Right cardiac atrium (tissue), 5 donors: ENCODE measurements around the gene MORN1. TPM values are rescaled to one million over a fixed set of nuclear protein-coding genes. Genes with fewer than 3 reads are reported as not detected.

ENCODE experiments used
- ATAC-seq, 2 donors: fragments of 200-7000 bp; cut with Tn5 transposase; one replicate each; pipeline versions ENCODE4 v1.8.0 to v1.9.1; 2020; ENCODE audit warnings: moderate library complexity in 2 of 2, mild to moderate bottlenecking in 1 of 2
- DNase-seq, 3 donors: peaks; one replicate each; pipeline ENCODE4 v3.0.0-alpha.2; 2020
- H3K27ac ChIP-seq: one replicate; pipeline ENCODE4 v1.5.1; 2013; ENCODE audit warnings: mild to moderate bottlenecking, low read length, control low read depth, moderate library complexity
- H3K27me3 ChIP-seq: one replicate; pipeline ENCODE4 v1.6.1; 2013; ENCODE audit not compliant: control insufficient read depth, insufficient read depth
- H3K4me1 ChIP-seq: one replicate; pipeline ENCODE4 v1.6.1; 2013; ENCODE audit warnings: low read length; ENCODE audit not compliant: control insufficient read depth, insufficient read depth
- H3K4me3 ChIP-seq: one replicate; pipeline ENCODE4 v1.5.1; 2013; ENCODE audit warnings: low read length, control low read depth
- H3K9me3 ChIP-seq: one replicate; pipeline ENCODE4 v1.6.1; 2013; ENCODE audit warnings: low read length; ENCODE audit not compliant: control insufficient read depth
- WGBS: extraction: QIAGEN DNeasy Blood & Tissue Kit; methylation state at CpG from one replicate; pipeline ENCODE4 v1.1.7; 2013; 5-methylcytosine and 5-hydroxymethylcytosine counted together
- intact Hi-C, 4 donors: fragments of 100-400 bp; cut with DNase I; formaldehyde crosslinking; loops; one replicate each; pipeline versions ENCODE4 v1.11.0 to v1.14.0; 2022 to 2023
- polyA plus RNA-seq: library from polyadenylated mRNA; stranded (reverse); fragments of 200-250 nt; gene quantifications from one replicate; pipeline ENCODE4 v1.2.3, GENCODE V29; 2013
- total RNA-seq, 4 donors: library from RNA; stranded (reverse); fragmentation: NEBNext Ultra II Directional; extraction: Animal tissue kit (Norgen Biotek cat#: 25700); gene quantifications; one replicate each; pipeline ENCODE4 v1.2.1, GENCODE V29; 2021
- donor health status: healthy with polysubstance abuse.
- donor health status: DM: no; HTN: yes; CAD: no.
- donor health status: DM: no; HTN: no; CAD: no.
- donor health status: DM: no; HTN: yes; CAD: no; lungs with severe emphysema.
- donor health status: DM: yes; HTN: yes; CAD: no.

Gene MORN1
- total and polyA plus RNA-seq, 5 donors = 3.2 to 5.1 (median 4.1) TPM

DNA sequence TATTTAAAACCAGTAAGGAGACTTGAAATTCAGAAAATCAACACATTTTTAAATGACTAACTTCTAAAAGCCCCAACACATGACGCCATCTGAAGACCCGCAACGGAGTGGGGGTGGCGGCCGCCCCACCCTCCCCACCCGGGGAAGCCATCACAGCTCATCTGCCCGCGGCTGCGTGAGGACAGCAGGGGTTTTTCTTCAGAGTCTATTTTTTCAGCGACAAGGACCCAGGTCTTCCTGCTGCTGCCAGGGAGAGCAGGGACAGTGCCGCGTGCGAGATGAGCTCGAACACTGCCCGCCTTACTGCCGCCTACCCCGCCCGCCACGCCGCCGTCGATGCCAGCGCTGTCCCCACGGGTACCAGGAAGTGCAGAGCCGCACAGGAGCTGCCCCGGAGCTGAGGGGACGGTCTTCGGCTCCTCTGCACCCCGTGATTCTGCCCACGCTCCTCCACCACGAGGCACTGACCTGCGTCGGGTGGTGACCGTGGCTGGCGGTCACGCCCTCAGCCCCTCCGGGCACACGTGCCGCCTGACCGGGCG lies 84.2 kb downstream of the MORN1 start:
- H3K27ac ChIP-seq = no peak overlapping the region
- 94% methylated on average over 41 of the region's 41 CpGs for WGBS
- intact Hi-C loops = no loop called here
- DNase-seq (no peak), ATAC-seq (no peak)
- peaks cover 5% of the 10 kb centered on the region for H3K4me1 ChIP-seq
- no peaks in the 10 kb centered on the region for H3K27me3 ChIP-seq
- no peak overlapping the region for H3K4me3 ChIP-seq
- H3K9me3 ChIP-seq = no peaks in the 10 kb centered on the region

DNA sequence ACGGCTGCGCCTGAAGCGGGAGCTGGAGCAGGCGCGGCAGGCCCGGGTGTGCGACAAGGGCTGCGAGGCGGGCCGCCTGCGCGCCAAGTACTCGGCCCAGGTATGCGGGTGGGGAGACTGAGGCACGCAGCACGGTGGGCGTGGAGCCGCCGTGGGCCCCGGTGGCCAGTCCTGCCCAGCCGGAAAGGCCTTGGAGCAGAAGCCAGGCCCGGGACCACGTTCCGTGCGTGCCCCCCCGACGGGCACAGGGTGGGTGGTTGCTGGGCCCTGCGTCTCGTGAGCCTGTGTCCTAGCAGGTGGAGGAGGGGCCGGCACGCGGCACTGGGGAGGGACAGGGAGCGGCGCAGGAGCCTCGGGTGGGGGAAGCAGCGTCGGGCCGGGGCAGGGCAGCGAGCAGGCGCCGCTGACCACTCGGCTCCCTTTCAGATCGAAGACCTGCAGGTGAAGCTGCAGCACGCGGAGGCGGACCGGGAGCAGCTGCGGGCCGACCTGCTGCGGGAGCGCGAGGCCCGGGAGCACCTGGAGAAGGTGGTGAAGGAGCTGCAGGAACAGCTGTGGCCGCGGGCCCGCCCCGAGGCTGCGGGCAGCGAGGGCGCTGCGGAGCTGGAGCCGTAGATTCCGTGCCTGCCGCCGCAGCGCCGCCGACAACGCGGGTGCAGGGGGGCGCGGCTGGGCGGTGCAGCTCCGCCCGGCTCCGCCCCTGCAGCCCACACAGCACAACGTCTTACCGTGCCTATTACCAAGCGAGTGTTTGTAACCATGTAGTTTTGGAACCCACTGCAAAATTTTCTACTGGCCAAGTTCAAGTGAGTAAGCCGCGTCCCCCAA lies 85.0 kb downstream of the MORN1 start:
- intact Hi-C loops = no loop called here
- peaks cover 6% of the 10 kb centered on the region for H3K4me1 ChIP-seq
- no peaks in the 10 kb centered on the region for H3K9me3 ChIP-seq
- DNase-seq = peak in 2 of 3 donors; percentile 55 to 69
- H3K27ac ChIP-seq = no peak overlapping the region
- 85% methylated on average over 81 of the region's 81 CpGs for WGBS
- no peak overlapping the region for H3K4me3 ChIP-seq
- H3K27me3 ChIP-seq = no peaks in the 10 kb centered on the region
- ATAC-seq = no peak

DNA sequence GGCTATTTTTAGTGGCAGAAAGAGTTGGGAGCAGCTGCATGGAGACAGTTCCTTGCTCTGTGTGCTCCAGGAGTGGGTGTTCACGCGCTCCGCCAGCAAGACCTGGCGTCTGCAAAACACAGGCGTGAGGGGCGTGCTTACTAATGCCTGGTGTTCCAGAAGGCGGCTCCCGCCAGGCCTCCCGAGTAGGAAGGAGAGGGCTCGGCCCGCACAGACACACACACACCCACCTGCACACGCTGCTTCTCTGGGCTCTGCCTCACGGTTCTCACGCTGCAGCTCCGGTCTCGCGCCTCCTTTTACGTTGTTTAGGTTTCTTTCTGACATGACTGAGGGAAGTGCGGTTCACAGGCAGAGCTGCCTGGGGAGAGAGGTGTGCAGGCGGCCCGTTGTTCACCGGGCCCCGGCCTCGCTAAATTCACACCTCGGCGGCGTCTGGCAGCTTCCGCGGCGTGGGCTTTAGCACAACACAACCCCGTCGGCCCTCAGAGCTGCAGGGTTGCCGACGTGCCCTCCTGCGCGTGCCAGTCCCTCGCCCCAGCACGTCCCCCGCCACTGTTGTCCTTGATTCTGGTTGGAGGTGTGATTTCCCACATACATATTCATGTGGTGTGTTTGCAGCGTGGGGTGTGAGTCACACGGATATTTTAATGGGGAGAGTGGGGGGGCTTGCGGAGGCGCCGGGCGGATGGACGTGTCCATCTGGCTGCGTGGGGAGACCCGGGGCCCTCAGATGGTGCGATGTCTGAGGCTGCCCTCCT lies 86.3 kb downstream of the MORN1 start:
- peak in 2 of 3 donors; percentile 72 to 80 for DNase-seq
- peak in 1 of 2 donors; percentile 22 for ATAC-seq
- Histone ChIP-seq H3K9me3 (no peaks in the 10 kb centered on the region), H3K27ac (peak overlapping the region; percentile 8), H3K27me3 (no peaks in the 10 kb centered on the region), H3K4me1 (peaks cover 15% of the 10 kb centered on the region), H3K4me3 (no peak overlapping the region)
- WGBS = 62% methylated on average over 49 of the region's 49 CpGs
- intact Hi-C loops = loop anchor here in 2 of 4 donors (5.0 kb wide), 1 partner anchor 73 kb away; no protein-coding TSS in a partner anchor

- ATAC-seq = no peak
- H3K27me3 ChIP-seq = no peaks in the 10 kb centered on the region
- intact Hi-C loops = loop anchor here in 2 of 4 donors (5.0 kb wide), 1 partner anchor 72 kb away; no protein-coding TSS in a partner anchor
- peak in 2 of 3 donors; percentile 51 to 58 for DNase-seq
- no peaks in the 10 kb centered on the region for H3K9me3 ChIP-seq
- no peak overlapping the region for H3K27ac ChIP-seq
- WGBS = 93% methylated on average over 22 of the region's 22 CpGs
- no peak overlapping the region for H3K4me3 ChIP-seq
- peaks cover 23% of the 10 kb centered on the region for H3K4me1 ChIP-seq
Measured at GRCh38 chr1:2304282-2304681, 87.1 kb downstream of the MORN1 start.

DNA sequence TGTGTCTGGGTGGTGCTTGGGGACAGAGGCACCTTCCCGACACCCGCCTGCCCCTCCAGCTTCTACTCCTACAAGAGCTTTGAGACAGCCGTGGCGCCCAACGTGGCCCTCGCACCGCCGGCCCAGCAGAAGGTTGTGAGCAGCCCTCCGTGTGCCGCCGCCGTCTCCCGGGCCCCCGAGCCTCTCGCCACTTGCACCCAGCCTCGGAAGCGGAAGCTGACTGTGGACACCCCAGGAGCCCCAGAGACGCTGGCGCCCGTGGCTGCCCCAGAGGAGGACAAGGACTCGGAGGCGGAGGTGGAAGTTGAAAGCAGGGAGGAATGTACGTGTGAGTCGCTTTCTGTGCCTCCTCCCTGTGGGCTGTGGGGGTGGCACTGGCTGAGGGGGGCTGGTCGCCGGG lies 87.6 kb downstream of the MORN1 start:
- DNase-seq = peak in 2 of 3 donors; percentile 54 to 67
- intact Hi-C loops = loop anchor here in 2 of 4 donors (5.0 kb wide), 1 partner anchor 71 kb away; no protein-coding TSS in a partner anchor
- peaks cover 23% of the 10 kb centered on the region for H3K4me1 ChIP-seq

DNA sequence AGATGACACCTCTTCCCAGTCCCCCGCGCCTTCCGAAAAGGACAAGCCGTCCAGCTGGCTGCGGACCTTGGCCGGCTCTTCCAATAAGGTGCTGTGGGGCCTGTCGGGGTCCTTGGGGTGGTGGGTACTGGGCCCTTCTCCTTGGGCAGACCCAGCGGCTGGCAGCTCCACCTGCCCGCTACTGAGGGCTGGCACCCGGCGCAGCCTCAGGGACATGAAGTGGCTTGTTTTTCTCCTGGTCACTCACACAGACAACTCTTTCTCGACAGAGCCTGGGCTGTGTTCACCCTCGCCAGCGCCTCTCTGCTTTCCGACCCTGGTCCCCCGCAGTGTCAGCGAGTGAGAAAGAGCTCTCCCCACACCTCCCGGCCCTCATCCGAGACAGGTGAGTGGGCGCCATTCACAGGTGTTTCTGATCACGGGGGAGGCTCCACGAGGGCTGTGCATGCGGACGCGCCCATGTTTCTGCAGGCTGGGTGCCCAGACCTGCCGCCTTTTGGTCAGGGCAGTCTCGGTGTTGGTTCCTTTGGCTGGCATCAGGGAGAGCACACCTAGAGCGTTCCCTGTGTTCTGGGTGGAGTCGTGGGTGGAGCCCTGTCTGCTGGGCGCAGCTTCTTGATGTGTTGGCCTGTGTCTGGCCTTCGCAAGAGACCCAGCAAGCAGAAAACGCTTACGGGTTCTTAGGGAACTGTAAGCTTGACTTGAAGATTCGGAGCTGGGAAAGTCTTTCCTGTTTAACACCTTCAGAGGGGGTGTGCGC lies 88.2 kb downstream of the MORN1 start:
- WGBS = 80% methylated on average over 35 of the region's 35 CpGs
- H3K4me3 ChIP-seq = no peak overlapping the region
- H3K27me3 ChIP-seq = no peaks in the 10 kb centered on the region
- no peak overlapping the region for H3K27ac ChIP-seq
- no peaks in the 10 kb centered on the region for H3K9me3 ChIP-seq
- intact Hi-C loops = loop anchor here in 2 of 4 donors (5.0 kb wide), 1 partner anchor 71 kb away; no protein-coding TSS in a partner anchor
- ATAC-seq = no peak
- H3K4me1 ChIP-seq = peaks cover 25% of the 10 kb centered on the region
- peak in 2 of 3 donors; percentile 50 to 57 for DNase-seq

More for the DNA sequence above, 87.6 kb downstream of the MORN1 start:
- no peaks in the 10 kb centered on the region for H3K9me3 ChIP-seq
- no peak overlapping the region for H3K27ac ChIP-seq
- no peak for ATAC-seq
- 90% methylated on average over 26 of the region's 26 CpGs for WGBS
- no peak overlapping the region for H3K4me3 ChIP-seq
- H3K27me3 ChIP-seq = no peaks in the 10 kb centered on the region

- 82% methylated on average over 24 of the region's 24 CpGs for whole genome bisulfite sequencing
- no peak overlapping the region for H3K4me3 ChIP-seq
- no peak overlapping the region for H3K27ac ChIP-seq
- no peaks in the 10 kb centered on the region for H3K27me3 ChIP-seq
- intact Hi-C loops = loop anchor here in 2 of 4 donors (5.0 kb wide), 1 partner anchor 70 kb away; no protein-coding TSS in a partner anchor
- DNase-seq (peak in 2 of 3 donors; percentile 43 to 59), ATAC-seq (no peak)
- H3K9me3 ChIP-seq = no peaks in the 10 kb centered on the region
- H3K4me1 ChIP-seq = peaks cover 25% of the 10 kb centered on the region
Measured at GRCh38 chr1:2302292-2302925, 88.9 kb downstream of the MORN1 start.

- intact Hi-C loops = loop anchor here in 2 of 4 donors (5.0 kb wide), 1 partner anchor 69 kb away; no protein-coding TSS in a partner anchor
- Histone ChIP-seq H3K4me1 (peaks cover 25% of the 10 kb centered on the region), H3K9me3 (no peaks in the 10 kb centered on the region), H3K27ac (peak overlapping the region; percentile 40), H3K4me3 (no peak overlapping the region), H3K27me3 (no peaks in the 10 kb centered on the region)
- no peak for ATAC-seq
- DNase-seq = peak in 2 of 3 donors; percentile 58 to 73
- WGBS = 75% methylated on average over 17 of the region's 17 CpGs
Measured at GRCh38 chr1:2301607-2302291, 89.6 kb downstream of the MORN1 start.

- intact Hi-C loops = loop anchor here in 2 of 4 donors (5.0 kb wide), 1 partner anchor 69 kb away; no protein-coding TSS in a partner anchor
- DNase-seq (peak; percentile 92 to 96 (median 94)), ATAC-seq (peak; percentile 61 to 72)
- Histone ChIP-seq H3K9me3 (no peaks in the 10 kb centered on the region), H3K27me3 (no peaks in the 10 kb centered on the region), H3K27ac (peak overlapping the region; percentile 40), H3K4me3 (no peak overlapping the region), H3K4me1 (peaks cover 25% of the 10 kb centered on the region)
- 7% methylated on average over 37 of the region's 37 CpGs for WGBS
Measured at GRCh38 chr1:2300851-2301606, 90.3 kb downstream of the MORN1 start.
